GM19463 (cell line): Measurements from ENCODE around the gene CLOCK.
"Not testable (repeated sequence)": the region's sequence is repeated elsewhere in the genome, so short reads cannot be mapped to it uniquely, and the experiment has no call there.

Source experiments
- ATAC-seq: cut with Tn5 transposase; IDR thresholded peaks from one replicate; pipeline ENCODE4 v1.9.1; 2021; ENCODE audit warnings: mild to moderate bottlenecking, moderate library complexity; ENCODE audit not compliant: unreplicated experiment

The CLOCK gene, protein sequence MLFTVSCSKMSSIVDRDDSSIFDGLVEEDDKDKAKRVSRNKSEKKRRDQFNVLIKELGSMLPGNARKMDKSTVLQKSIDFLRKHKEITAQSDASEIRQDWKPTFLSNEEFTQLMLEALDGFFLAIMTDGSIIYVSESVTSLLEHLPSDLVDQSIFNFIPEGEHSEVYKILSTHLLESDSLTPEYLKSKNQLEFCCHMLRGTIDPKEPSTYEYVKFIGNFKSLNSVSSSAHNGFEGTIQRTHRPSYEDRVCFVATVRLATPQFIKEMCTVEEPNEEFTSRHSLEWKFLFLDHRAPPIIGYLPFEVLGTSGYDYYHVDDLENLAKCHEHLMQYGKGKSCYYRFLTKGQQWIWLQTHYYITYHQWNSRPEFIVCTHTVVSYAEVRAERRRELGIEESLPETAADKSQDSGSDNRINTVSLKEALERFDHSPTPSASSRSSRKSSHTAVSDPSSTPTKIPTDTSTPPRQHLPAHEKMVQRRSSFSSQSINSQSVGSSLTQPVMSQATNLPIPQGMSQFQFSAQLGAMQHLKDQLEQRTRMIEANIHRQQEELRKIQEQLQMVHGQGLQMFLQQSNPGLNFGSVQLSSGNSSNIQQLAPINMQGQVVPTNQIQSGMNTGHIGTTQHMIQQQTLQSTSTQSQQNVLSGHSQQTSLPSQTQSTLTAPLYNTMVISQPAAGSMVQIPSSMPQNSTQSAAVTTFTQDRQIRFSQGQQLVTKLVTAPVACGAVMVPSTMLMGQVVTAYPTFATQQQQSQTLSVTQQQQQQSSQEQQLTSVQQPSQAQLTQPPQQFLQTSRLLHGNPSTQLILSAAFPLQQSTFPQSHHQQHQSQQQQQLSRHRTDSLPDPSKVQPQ

GRCh38 chr4:55546756-55547465 is at the start of gene CLOCK:
Gene CLOCK (minus strand): TSS chr4:55546909. CDS start chr4:55482785, 64,124 bp downstream.
- peak; percentile 71 for ATAC-seq

DNA sequence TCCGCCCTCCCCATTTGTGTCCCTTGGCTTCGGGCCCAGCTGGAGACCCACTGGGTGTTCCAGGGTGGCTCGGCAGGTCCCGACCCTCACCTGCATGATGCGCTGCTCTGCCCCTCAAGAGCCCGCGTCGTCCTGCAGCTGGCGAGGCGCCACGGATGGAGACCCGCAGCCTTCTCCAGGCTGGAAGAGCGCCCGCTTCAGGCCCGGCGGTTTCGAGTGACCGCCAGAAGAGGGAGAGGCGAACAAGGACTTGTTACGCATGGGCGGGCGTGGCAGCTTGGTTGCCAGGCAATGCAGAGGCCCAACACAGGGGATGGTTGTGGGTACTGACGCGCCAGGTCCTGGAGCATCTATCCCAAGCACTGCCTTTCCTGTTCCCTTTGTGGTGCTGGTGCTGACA is 45.3 kb upstream of the CLOCK start, which contains the start of gene PDCL2:
Gene PDCL2 (minus strand): TSS at position 232 of the 400 bp plus-strand sequence. CDS start 136 bp downstream, at position 96.
- no peak for ATAC-seq

GRCh38 chr4:55588160-55588559 is 41.5 kb upstream of the CLOCK start:
- ATAC-seq = no peak

- not testable (repeated sequence) for ATAC-seq
These were observed 36.1 kb upstream of the CLOCK start for GRCh38 chr4:55582773-55583172.

DNA sequence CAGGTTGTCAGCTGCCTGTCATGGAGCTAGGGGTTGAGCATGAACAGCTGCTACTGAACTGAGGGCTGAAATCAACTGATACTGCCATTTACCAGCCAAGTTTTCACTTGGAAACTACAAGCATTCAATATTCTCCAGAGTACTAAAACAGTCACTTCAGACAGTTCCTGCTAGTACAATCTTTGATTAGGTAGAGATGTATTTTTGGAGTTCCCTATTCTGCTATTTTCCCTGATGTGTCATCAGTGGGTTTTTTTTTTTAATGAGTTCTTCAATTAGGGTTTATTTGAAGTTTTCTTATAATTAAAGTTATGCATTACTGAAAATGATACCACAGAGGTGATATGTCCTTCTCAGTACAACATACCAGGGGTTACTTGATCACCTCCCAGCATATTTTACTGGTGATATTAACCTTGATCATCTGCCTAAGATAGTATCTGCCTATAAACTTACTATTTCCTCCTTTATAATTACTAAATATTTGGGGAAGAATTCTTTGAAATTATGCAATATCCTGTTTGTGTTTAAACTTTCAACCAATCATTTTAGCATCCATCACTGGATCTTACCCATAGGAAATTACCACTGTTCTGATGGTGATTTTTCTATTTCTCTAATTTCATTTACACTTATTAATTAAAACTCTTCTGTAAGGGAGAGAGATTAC is 31.8 kb upstream of the CLOCK start:
- no peak for ATAC-seq

DNA sequence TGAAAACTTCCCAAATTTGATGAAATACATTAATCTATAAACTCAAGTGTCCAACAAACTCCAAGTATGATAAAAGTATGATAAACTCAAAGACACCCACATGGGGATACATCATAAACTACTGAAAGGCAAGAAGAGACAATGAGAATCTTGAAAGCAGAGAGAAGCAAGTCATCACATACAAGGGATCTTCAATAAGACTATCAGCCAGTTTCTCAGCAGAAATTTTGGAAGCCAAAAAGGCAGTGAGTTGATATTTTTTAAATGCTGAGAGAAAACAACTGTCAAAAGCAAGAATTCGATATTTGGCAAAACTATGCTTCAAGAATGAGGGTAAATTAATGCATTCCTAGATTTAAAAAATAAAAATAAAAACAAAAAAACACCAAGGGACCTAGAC is 28.8 kb upstream of the CLOCK start:
- ATAC-seq = no peak

DNA sequence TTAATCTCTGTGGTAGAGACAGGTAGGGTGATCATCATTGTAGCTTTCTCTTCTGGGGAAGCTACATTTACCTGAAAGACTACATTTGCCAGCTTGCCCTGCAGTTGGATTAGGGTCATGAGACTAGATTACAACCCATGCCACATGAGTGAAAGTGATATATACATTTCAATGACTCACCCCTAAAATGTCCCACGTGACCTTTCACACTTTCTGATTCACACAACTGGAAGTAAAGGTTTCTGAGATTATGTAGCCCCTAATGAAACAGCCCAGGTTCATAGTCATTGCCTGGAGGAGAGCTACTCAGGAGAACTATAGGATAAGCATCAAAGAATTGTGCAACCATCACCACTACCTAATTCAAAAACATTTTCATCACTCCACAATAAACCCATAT is 27.5 kb upstream of the CLOCK start:
- ATAC-seq = no peak

DNA sequence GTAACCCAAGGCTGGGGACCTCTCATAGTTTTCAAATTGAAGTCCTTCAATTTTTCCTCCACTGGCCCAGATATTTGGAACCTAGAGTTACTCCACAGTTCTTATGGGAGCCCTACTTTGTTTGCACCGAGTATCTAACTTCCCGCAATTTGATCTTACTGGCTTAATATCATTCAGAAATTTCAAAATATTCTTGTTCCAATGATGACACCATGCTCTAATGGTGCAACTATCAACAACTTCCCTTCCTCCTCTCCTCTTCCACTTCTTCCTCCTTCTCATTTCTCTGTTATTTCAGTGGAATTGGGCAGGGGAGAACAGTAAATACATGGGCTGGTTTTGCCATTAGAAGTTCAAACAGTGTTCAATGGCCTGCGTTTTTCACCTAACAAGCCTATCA is 25.1 kb upstream of the CLOCK start:
- no peak for ATAC-seq

DNA sequence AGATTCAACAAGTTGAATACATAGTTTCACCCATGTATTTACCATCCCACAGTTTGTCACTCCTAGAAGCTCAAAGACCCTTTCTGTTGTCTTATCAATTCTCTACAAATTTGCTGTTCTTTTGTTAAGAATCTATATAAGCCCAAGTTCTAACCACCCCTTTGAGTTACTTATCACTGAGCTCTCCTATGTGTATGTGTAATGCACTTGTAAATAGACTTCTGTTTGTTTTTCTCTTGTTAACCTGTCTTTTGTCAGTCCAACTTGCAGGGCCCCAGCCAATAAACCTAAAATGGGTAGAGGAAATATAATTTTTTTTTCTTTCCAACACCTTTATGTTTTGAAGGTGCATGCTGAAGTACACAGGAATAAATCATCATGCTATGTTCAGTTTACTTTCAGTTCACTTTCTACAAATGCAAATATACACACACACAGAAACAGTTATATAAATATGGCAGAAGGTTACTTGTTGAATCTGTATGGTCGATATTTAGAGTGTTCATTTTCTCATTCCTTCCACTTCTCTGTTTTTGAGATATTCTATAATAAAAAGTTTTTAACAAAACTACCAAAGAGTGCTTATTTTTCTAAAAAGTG is 22.3 kb upstream of the CLOCK start:
- ATAC-seq = no peak

- peak; percentile 100 for ATAC-seq
These were observed 15.2 kb upstream of the CLOCK start for GRCh38 chr4:55561889-55562288.

GRCh38 chr4:55560096-55560495 is 13.4 kb upstream of the CLOCK start:
- no peak for ATAC-seq

DNA sequence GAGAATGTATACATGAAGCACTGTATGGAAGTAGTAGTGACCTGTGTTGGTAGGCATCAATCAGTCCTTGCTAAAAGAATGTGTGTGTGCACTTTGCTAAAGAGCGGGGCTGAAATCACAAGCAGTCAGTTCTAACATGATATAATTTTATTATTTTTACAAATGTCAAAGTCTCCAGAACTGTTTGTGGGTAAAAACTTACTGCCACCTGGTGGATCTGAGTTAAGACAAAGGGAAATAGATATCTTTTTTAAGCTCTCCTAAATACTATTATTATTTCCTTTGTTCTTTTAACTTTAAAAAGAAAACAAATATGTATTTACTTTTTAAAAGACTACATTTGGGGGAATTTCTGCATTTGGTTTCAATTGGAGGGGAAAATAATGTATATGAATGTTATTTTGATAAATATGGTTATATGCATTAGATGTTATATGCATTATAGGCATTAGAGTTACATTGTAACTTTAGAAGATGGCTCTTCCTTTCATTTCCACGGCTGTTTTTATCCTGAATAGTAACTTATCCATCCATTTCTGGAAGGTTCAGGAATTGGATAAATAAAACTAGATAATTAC is 7.8 kb upstream of the CLOCK start:
- ATAC-seq = no peak

DNA sequence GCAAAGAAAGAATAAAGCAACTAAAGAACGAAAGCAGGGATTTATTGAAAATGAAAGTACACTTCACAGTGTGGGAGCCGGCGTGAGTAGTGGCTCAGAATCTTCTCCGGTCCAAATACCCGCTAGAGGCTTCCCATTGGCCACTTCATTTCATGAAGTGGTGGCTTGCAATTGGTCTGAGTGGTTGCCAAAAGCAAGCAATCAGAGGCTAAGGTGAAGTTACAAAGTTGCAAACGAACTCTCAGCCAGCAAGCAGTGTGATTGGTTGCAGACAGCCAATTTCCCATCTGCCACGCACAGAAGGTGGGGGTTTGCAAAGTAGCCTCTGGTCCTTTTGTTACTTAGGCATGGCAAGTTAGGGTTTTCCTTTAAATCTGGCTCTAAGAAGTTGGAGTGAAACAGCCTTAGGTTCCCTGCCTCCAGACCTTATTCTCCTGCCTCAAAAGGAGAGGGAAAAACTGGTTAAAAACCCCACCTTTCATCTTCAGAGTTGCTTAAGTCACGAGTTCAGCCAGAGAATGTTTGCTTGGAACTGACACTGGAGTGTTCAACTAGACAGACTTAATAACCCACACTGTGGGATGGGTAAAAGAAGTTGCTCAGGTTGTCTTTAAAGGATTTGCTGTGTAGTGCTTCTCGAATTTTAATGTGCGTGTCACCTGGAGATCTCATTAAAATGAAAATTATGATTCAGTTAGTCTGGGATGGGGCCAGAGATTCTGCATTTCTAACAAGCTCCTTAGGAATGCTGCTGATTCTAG is 6.9 kb upstream of the CLOCK start:
- no peak for ATAC-seq

DNA sequence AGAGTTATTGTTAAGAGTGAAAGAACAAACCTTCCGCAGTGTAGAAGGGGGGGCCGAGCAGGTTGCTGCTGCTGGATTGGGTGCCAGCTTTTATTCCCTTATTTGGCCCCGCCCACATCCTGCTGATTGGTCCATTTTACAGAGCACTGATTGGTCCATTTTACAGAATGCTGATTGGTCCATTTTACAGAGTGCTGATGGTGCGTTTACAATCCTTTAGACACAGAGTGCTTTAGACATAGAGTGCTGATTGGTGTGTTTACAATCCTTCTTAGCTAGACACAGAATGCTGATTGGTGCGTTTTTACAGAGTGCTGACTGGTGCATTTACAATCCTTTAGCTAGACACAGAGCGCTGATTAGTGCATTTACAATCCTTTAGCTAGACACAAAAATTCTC is 5.3 kb upstream of the CLOCK start:
- not testable (repeated sequence) for ATAC-seq

DNA sequence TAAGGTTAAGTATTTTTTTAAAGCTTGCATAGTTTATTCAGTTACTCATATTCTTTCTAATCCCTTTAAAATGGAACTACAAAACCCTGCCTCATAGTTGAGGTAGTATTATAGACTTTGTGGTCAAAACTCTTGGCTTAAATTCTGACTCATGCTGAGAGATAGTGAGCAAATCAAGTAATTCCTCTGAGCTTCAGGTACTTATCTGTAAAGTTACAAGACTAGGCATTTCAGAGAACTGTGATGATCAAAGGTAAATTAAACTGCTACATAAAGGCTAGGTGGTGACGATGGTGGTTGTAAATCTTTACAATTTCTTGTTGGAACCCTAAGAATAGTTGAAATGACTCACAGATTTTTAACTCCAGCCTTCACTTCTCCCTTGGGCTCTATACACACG is 3.2 kb upstream of the CLOCK start:
- ATAC-seq = no peak

- no peak for ATAC-seq
These were observed 1.2 kb upstream of the CLOCK start for GRCh38 chr4:55547918-55548317.

DNA sequence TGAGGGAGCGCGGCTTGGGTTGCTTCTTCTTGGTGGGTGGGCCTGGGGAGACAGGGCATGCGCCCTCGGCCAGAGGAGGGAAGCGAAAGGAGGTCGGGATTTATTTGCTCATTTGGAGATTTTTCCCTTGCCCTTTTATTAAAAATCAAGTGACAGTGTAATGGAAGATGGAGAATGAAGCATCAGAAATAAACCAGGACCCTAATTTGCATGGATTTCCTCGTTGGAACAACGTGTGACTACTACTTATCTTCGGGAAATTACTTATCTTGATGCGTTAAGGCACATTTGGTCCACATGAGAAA is 709 bp upstream of the CLOCK start:
- no peak for ATAC-seq

GRCh38 chr4:55546506-55546755 is 278 bp downstream of the CLOCK start:
- peak; percentile 35 for ATAC-seq

GRCh38 chr4:55545641-55546505 is 836 bp downstream of the CLOCK start:
- ATAC-seq = peak; percentile 36
